Fibroblast of lung (primary cell): Measurements from ENCODE around the gene POLR1D. TPM values are rescaled to one million over a fixed set of nuclear protein-coding genes. Genes with fewer than 3 reads are reported as not detected.

ENCODE experiments used
- DNase-seq, 2 donors: peaks; one replicate each; pipeline versions ENCODE4 v3.0.0 to v3.0.0-alpha.2; 2010; ENCODE audit warnings: low read depth in 2 of 2
- H2AFZ ChIP-seq: 2 replicates; pipeline ENCODE4 v1.5.1; 2012; ENCODE audit warnings: low read length, control low read depth, inconsistent platforms
- H3K27ac ChIP-seq: 2 replicates; pipeline ENCODE4 v1.5.1; 2011; ENCODE audit warnings: low read length, control low read depth; ENCODE audit not compliant: insufficient read depth
- H3K27me3 ChIP-seq: 2 replicates; pipeline ENCODE4 v1.5.1; 2011; ENCODE audit warnings: mild to moderate bottlenecking, low read length; ENCODE audit not compliant: control insufficient read depth, insufficient read depth
- H3K36me3 ChIP-seq: 2 replicates; pipeline ENCODE4 v1.5.1; 2011; ENCODE audit warnings: low read length; ENCODE audit not compliant: control insufficient read depth, insufficient read depth
- H3K4me1 ChIP-seq: 2 replicates; pipeline ENCODE4 v1.5.1; 2011; ENCODE audit warnings: low read length; ENCODE audit not compliant: control insufficient read depth, insufficient read depth; ENCODE audit errors: extremely low read depth
- H3K4me2 ChIP-seq: 2 replicates; pipeline ENCODE4 v1.5.1; 2011; ENCODE audit warnings: low read length, control low read depth; ENCODE audit not compliant: insufficient read depth; ENCODE audit errors: extremely low read depth
- H3K4me3 ChIP-seq, 4 experiments: fragments of 200-600 bp in 1 of 4; sonication (generic) in 1 of 4; replicated peaks in 1 of 4; 2 replicates each; pipeline ENCODE4 v1.5.1; 2011 to 2016; ENCODE audit warnings: low read length in 4 of 4, low read depth in 3 of 4, mild to moderate bottlenecking in 3 of 4, control low read depth in 2 of 4, inconsistent platforms in 1 of 4, mixed read lengths in 1 of 4; ENCODE audit not compliant: insufficient read depth in 1 of 4; ENCODE audit errors: control extremely low read depth in 1 of 4
- H3K79me2 ChIP-seq: 2 replicates; pipeline ENCODE4 v1.5.1; 2012; ENCODE audit warnings: mild to moderate bottlenecking, low read length, inconsistent platforms; ENCODE audit not compliant: control insufficient read depth, insufficient read depth
- H3K9ac ChIP-seq: 2 replicates; pipeline ENCODE4 v1.5.1; 2011; ENCODE audit warnings: mild to moderate bottlenecking, low read length, control low read depth; ENCODE audit not compliant: insufficient read depth
- H3K9me3 ChIP-seq: 2 replicates; pipeline ENCODE4 v1.5.1; 2012; ENCODE audit warnings: low read depth, low read length; ENCODE audit not compliant: control insufficient read depth, insufficient read depth
- H4K20me1 ChIP-seq: 2 replicates; pipeline ENCODE4 v1.5.1; 2011; ENCODE audit warnings: low read length; ENCODE audit not compliant: control insufficient read depth, insufficient read depth; ENCODE audit errors: extremely low read depth
- CTCF ChIP-seq, 2 donors: IDR thresholded peaks in 1 of 2; conservative IDR thresholded peaks in 1 of 2; 1 replicate in 1 of 2; 2 replicates in 1 of 2; pipeline ENCODE4 v1.5.1; 2011 to 2012; ENCODE audit warnings: low read length in 2 of 2, control low read depth in 1 of 2, inconsistent platforms in 1 of 2, low read depth in 1 of 2, mild to moderate bottlenecking in 1 of 2
- EZH2 ChIP-seq: IDR thresholded peaks from 2 replicates; pipeline ENCODE4 v1.5.1; 2012; ENCODE audit warnings: low read length, control low read depth, mild to moderate bottlenecking; ENCODE audit errors: missing control alignments
- polyA plus RNA-seq, 2 donors: library from polyadenylated mRNA; depleted of rRNA in 1 of 2; stranded (reverse) in 1 of 2; unstranded in 1 of 2; fragments of >200 nt; gene quantifications; 2 replicates each; pipeline ENCODE4 v1.2.1, GENCODE V29; 2011 to 2012; ENCODE audit warnings: missing spikeins in 1 of 2
- total RNA-seq: library from RNA; depleted of rRNA; stranded (reverse); fragments of >200 nt; gene quantifications from 2 replicates; pipeline ENCODE4 v1.2.1, GENCODE V29; 2014

The POLR1D gene
- total and polyA plus RNA-seq, 2 donors (not counting 1 experiment from before 2014, with no cell fraction given) = 84.6 to 96.0 TPM

DNA sequence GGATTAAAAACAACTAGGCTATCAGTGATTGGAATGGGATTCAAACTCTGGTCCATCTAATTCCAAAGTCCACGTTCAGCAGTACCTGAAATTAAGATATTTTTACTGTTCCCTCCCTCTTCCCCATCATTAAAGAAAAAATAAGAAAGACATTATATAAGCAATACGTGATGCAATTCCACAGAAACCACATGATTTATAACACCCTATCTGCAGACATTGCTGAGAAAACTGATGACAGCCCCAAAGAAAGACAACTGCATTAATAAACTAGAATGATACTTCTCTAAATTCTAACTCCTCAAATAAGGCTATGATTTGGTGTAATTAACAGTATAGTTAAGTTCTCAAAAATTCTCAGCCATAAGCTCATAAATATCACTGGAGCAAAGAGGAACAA, 20.5 kb upstream of the POLR1D start:
- H2AFZ ChIP-seq = no peak overlapping the region
- H3K36me3 ChIP-seq = no peaks in the 10 kb centered on the region
- TF ChIP-seq EZH2 = no peak
- TF ChIP-seq CTCF (conservative IDR thresholded peaks at IDR 0.05 in 1 of 2, IDR thresholded peaks at IDR 0.05 in 1 of 2; ENCODE audit: low read depth in 1 of 2, low read length in 2 of 2) = no peak
- no peaks in the 10 kb centered on the region for H4K20me1 ChIP-seq
- no peaks in the 10 kb centered on the region for H3K79me2 ChIP-seq
- H3K4me2 ChIP-seq = no peak overlapping the region
- H3K27ac ChIP-seq = no peak overlapping the region
- H3K4me3 ChIP-seq = no peak overlapping the region
- H3K27me3 ChIP-seq = no peaks in the 10 kb centered on the region
- no peaks in the 10 kb centered on the region for H3K9me3 ChIP-seq
- no peak overlapping the region for H3K9ac ChIP-seq
- DNase-seq = no peak
- peaks cover 2% of the 10 kb centered on the region for H3K4me1 ChIP-seq

DNA sequence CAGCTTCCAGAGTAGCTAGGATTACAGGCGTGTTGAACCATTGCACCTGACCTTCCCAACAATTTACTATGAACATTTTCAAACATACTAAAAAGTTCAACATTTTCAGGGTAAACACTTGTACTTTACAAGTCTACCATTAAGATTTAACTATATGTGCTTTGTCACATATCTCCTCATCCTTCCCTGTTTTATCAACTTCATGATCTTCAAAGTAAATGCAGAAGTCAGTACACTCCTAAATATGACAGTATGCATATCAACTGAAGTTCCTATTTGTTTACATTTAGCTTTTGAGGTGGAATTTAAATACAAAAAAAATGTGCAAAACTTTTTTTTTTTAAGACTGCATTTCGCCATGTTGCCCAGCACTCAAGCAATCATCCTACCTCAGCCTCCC, 19.9 kb upstream of the POLR1D start:
- H3K36me3 ChIP-seq = no peaks in the 10 kb centered on the region
- no peak overlapping the region for H3K9ac ChIP-seq
- H3K4me2 ChIP-seq = no peak overlapping the region
- no peak for TF ChIP-seq EZH2
- TF ChIP-seq CTCF (conservative IDR thresholded peaks at IDR 0.05 in 1 of 2, IDR thresholded peaks at IDR 0.05 in 1 of 2; ENCODE audit: low read depth in 1 of 2, low read length in 2 of 2) = no peak
- no peak overlapping the region for H2AFZ ChIP-seq
- no peak overlapping the region for H3K27ac ChIP-seq
- peaks cover 1% of the 10 kb centered on the region for H3K79me2 ChIP-seq
- H3K4me3 ChIP-seq = no peak overlapping the region
- peaks cover 2% of the 10 kb centered on the region for H3K4me1 ChIP-seq
- H4K20me1 ChIP-seq = no peaks in the 10 kb centered on the region
- H3K9me3 ChIP-seq = no peaks in the 10 kb centered on the region
- DNase-seq = no peak
- H3K27me3 ChIP-seq = no peaks in the 10 kb centered on the region

- Histone ChIP-seq H3K4me2 (no peak overlapping the region), H3K4me1 (peaks cover 1% of the 10 kb centered on the region), H3K79me2 (peaks cover 3% of the 10 kb centered on the region), H3K9ac (no peak overlapping the region), H3K27ac (no peak overlapping the region), H3K27me3 (no peaks in the 10 kb centered on the region), H3K36me3 (no peaks in the 10 kb centered on the region), H4K20me1 (no peaks in the 10 kb centered on the region), H2AFZ (no peak overlapping the region), H3K4me3 (no peak overlapping the region), H3K9me3 (no peaks in the 10 kb centered on the region)
- DNase-seq = no peak
- TF ChIP-seq EZH2 (no peak), CTCF (conservative IDR thresholded peaks at IDR 0.05 in 1 of 2, IDR thresholded peaks at IDR 0.05 in 1 of 2; ENCODE audit: low read depth in 1 of 2, low read length in 2 of 2) (no peak)
These were observed 16.6 kb upstream of the POLR1D start for GRCh38 chr13:27605099-27605498.
